Esophagus muscularis mucosa (tissue), 4 donors: ENCODE data around the gene CDCA5. TPM values are rescaled to one million over a fixed set of nuclear protein-coding genes. Genes with fewer than 3 reads are reported as not detected.
A peak's percentile ranks its signal among the peaks of the same experiment; 100 is the strongest.

Source experiments
- DNase-seq: peaks from one replicate; pipeline ENCODE4 v3.0.0-alpha.2; 2017; ENCODE audit errors: extremely low spot score
- H3K27ac ChIP-seq, 4 donors: fragments of 200-600 bp; sonication (generic); replicated peaks in 1 of 4; 1 replicate in 3 of 4; 2 replicates in 1 of 4; pipeline ENCODE4 v1.5.1; 2016 to 2019; ENCODE audit warnings: mild to moderate bottlenecking in 1 of 4
- H3K27me3 ChIP-seq, 4 donors: fragments of 200-600 bp; sonication (generic); one replicate each; pipeline versions ENCODE4 v1.5.1 to v1.6.0; 2016 to 2019
- H3K36me3 ChIP-seq, 4 donors: fragments of 200-600 bp; sonication (generic); one replicate each; pipeline ENCODE4 v1.5.1; 2016 to 2019
- H3K4me1 ChIP-seq, 4 donors: fragments of 200-600 bp; sonication (generic); one replicate each; pipeline ENCODE4 v1.5.1; 2016 to 2019
- H3K4me3 ChIP-seq, 4 donors: fragments of 200-600 bp; sonication (generic); 1 replicate in 2 of 4; 2 replicates in 2 of 4; pipeline ENCODE4 v1.5.1; 2016 to 2019; ENCODE audit warnings: mild to moderate bottlenecking in 4 of 4, moderate library complexity in 1 of 4
- H3K9me3 ChIP-seq, 4 donors: fragments of 200-600 bp; sonication (generic); 1 replicate in 3 of 4; 2 replicates in 1 of 4; pipeline ENCODE4 v1.5.1; 2016 to 2019
- CTCF ChIP-seq, 3 experiments: fragments of 200-600 bp in 2 of 3; fragments of 450-650 bp in 1 of 3; sonication (generic) in 2 of 3; IDR thresholded peaks; one replicate each; pipeline ENCODE4 v1.5.1; 2017 to 2019; ENCODE audit warnings: antibody characterized with exemption in 3 of 3, mild to moderate bottlenecking in 2 of 3, moderate library complexity in 1 of 3
- EP300 ChIP-seq: sonication (generic); formaldehyde crosslinking; IDR thresholded peaks from one replicate; pipeline ENCODE4 v1.6.1; 2017; ENCODE audit warnings: antibody characterized with exemption
- POLR2A ChIP-seq: fragments of 450-650 bp; IDR thresholded peaks from one replicate; pipeline ENCODE4 v1.6.1; 2017; ENCODE audit warnings: antibody characterized with exemption, moderate library complexity, mild to moderate bottlenecking, low read depth
- POLR2AphosphoS5 ChIP-seq, 2 donors: sonication (generic); formaldehyde crosslinking; IDR thresholded peaks; one replicate each; pipeline ENCODE4 v1.6.1; 2017; ENCODE audit warnings: antibody characterized with exemption in 2 of 2
- WGBS: methylation state at CpG from one replicate; pipeline ENCODE4 v1.1.5; 2018; 5-methylcytosine and 5-hydroxymethylcytosine counted together
- intact Hi-C: fragments of 100-400 bp; cut with DNase I; formaldehyde crosslinking; loops from one replicate; pipeline ENCODE4 v1.15.1; 2023
- total RNA-seq, 4 donors: library from RNA; depleted of rRNA; stranded (reverse); fragments of >200 nt; gene quantifications; one replicate each; pipeline versions ENCODE4 v1.1.0 to v1.2.1, GENCODE V29; 2016

CDCA5 gene
- total RNA-seq, 4 donors from 2014 or later, result 0.33 to 1.1 (median 0.38) TPM

- H3K36me3 ChIP-seq, result no peaks in the 10 kb centered on the region
- intact Hi-C loops, result no loop called here
- TF ChIP-seq CTCF (IDR thresholded peaks at IDR 0.05), result no peak
- TF ChIP-seq POLR2AphosphoS5 (IDR thresholded peaks at IDR 0.05), result no peak
- no peak for TF ChIP-seq POLR2A
- TF ChIP-seq EP300, result no peak
- peaks cover 0 to 11% (median 0%) of the 10 kb centered on the region in 4 donors for H3K27me3 ChIP-seq
- H3K4me1 ChIP-seq, result peaks cover 19 to 22% (median 19%) of the 10 kb centered on the region in 4 donors
- H3K4me3 ChIP-seq, result no peak overlapping the region
- DNase-seq, result no peak
- H3K9me3 ChIP-seq, result no peaks in the 10 kb centered on the region
- 80% methylated on average over 8 of the region's 9 CpGs for WGBS
- H3K27ac ChIP-seq, result no peak overlapping the region
Measured at GRCh38 chr11:65051398-65051858, 32.4 kb downstream of the CDCA5 start.

- Histone ChIP-seq H3K27me3 (peaks cover 0 to 3% (median 0%) of the 10 kb centered on the region in 4 donors), H3K27ac (peak overlapping the region; percentile 53 to 74 (median 64)), H3K4me1 (peaks cover 19 to 43% (median 29%) of the 10 kb centered on the region in 4 donors), H3K36me3 (peaks cover 0 to 27% (median 17%) of the 10 kb centered on the region in 4 donors), H3K9me3 (no peaks in the 10 kb centered on the region), H3K4me3 (peak overlapping the region; percentile 59 to 68 (median 62))
- TF ChIP-seq POLR2AphosphoS5 (IDR thresholded peaks at IDR 0.05) (peak in 1 of 2 donors; percentile 2), CTCF (IDR thresholded peaks at IDR 0.05) (no peak)
- DNase-seq, result no peak
- intact Hi-C loops, result loop anchor here (5.0 kb wide), 1 partner anchor 34 kb away; the partner anchor contains the start of genes CDCA5 and ZFPL1
- 28% methylated on average over 29 of the region's 56 CpGs for WGBS
Measured at GRCh38 chr11:65047581-65048422, 36.0 kb downstream of the CDCA5 start.

GRCh38 chr11:65045728-65046127, 38.1 kb downstream of the CDCA5 start:
- peaks cover 0 to 27% (median 17%) of the 10 kb centered on the region in 4 donors for H3K36me3 ChIP-seq
- peaks cover 29 to 58% (median 42%) of the 10 kb centered on the region in 4 donors for H3K4me1 ChIP-seq
- TF ChIP-seq POLR2AphosphoS5 (IDR thresholded peaks at IDR 0.05), result no peak
- TF ChIP-seq CTCF (IDR thresholded peaks at IDR 0.05), result no peak
- no peak for TF ChIP-seq EP300
- no peaks in the 10 kb centered on the region for H3K27me3 ChIP-seq
- no peak for DNase-seq
- intact Hi-C loops, result loop anchor here (5.0 kb wide), 1 partner anchor 37 kb away; the partner anchor contains the start of genes CDCA5 and ZFPL1
- no peaks in the 10 kb centered on the region for H3K9me3 ChIP-seq
- H3K4me3 ChIP-seq, result no peak overlapping the region
- WGBS, result no CpG with 5 or more reads among the region's 7 CpGs
- H3K27ac ChIP-seq, result no peak overlapping the region

- Histone ChIP-seq H3K4me1 (peaks cover 35 to 65% (median 48%) of the 10 kb centered on the region in 4 donors), H3K27me3 (no peaks in the 10 kb centered on the region), H3K27ac (no peak overlapping the region), H3K36me3 (peaks cover 0 to 28% (median 17%) of the 10 kb centered on the region in 4 donors), H3K9me3 (no peaks in the 10 kb centered on the region), H3K4me3 (no peak overlapping the region)
- no peak for DNase-seq
- TF ChIP-seq POLR2AphosphoS5 (IDR thresholded peaks at IDR 0.05) (no peak), EP300 (no peak), POLR2A (no peak), CTCF (IDR thresholded peaks at IDR 0.05) (no peak)
- WGBS, result 85% methylated on average over 5 of the region's 5 CpGs
- intact Hi-C loops, result loop anchor here (5.0 kb wide), 1 partner anchor 37 kb away; the partner anchor contains the start of genes CDCA5 and ZFPL1
Measured at GRCh38 chr11:65045061-65045460, 38.8 kb downstream of the CDCA5 start.
